NCI-H2196 (cell line): ENCODE results near the gene CRLF2.
"Not testable (repeated sequence)": the region's sequence is repeated elsewhere in the genome, so short reads cannot be mapped to it uniquely, and the experiment has no call there.

Experiments used
- DNase-seq: peaks from one replicate; lab custom pipeline; 2025; ENCODE audit not compliant: unreplicated experiment; lab: John Stamatoyannopoulos, UW

CRLF2 gene

GRCh38 chrX:1169189-1169588, 43.3 kb downstream of the CRLF2 start:
- DNase-seq, result no peak

GRCh38 chrX:1167918-1168481, 44.4 kb downstream of the CRLF2 start:
- no peak for DNase-seq

GRCh38 chrX:1167466-1167865, 45.0 kb downstream of the CRLF2 start:
- DNase-seq, result no peak

- DNase-seq, result no peak
These were observed 46.8 kb downstream of the CRLF2 start for GRCh38 chrX:1165535-1166196.

GRCh38 chrX:1164322-1165288, 47.8 kb downstream of the CRLF2 start:
- no peak for DNase-seq

- DNase-seq, result no peak
These were observed 49.2 kb downstream of the CRLF2 start for GRCh38 chrX:1163231-1163630.

GRCh38 chrX:1162119-1162916, 50.1 kb downstream of the CRLF2 start:
- DNase-seq, result no peak

GRCh38 chrX:1159548-1159947, 52.9 kb downstream of the CRLF2 start:
- DNase-seq, result no peak

- DNase-seq, result not testable (repeated sequence)
These were observed 55.6 kb downstream of the CRLF2 start for GRCh38 chrX:1156681-1157455.

- no peak for DNase-seq
These were observed 58.5 kb downstream of the CRLF2 start for GRCh38 chrX:1153940-1154339.

GRCh38 chrX:1152090-1152489, 60.4 kb downstream of the CRLF2 start:
- no peak for DNase-seq

- no peak for DNase-seq
These were observed 60.9 kb downstream of the CRLF2 start for GRCh38 chrX:1151378-1152077.

- no peak for DNase-seq
These were observed 61.7 kb downstream of the CRLF2 start for GRCh38 chrX:1150569-1151347.

- no peak for DNase-seq
These were observed 64.6 kb downstream of the CRLF2 start for GRCh38 chrX:1147611-1148515.

- DNase-seq, result no peak
These were observed 68.2 kb downstream of the CRLF2 start for GRCh38 chrX:1144293-1144692.
